Measurements from ENCODE around the gene SAMD14.

The SAMD14 gene

DNA sequence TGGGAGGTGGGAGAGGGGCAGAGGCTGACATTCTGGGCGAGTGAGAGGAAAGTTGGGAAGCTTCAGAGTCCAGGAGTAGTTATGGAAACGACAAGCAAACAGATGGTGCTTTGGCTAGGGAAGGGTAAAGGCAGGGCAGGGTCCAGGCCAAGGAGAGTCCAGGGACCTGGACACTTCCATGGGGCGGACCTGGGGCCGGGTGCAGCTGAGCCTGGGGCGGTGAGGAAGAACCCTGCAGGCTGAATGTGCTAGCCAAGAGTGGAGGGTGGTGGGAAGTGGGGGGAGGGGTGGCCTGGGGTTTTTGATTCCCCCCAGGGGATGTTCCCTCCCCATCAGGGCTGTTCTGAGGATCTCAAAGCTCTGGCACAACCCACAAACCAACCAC is 17.9 kb upstream of the SAMD14 start:
- no peak overlapping the region for H3K4me3 ChIP-seq (ENCODE audit: low read length)
- no CpG with 5 or more reads among the region's 5 CpGs for WGBS (ENCODE audit: insufficient coverage, insufficient read length)
- no peak overlapping the region for H3K27ac ChIP-seq (ENCODE audit: low read length)

DNA sequence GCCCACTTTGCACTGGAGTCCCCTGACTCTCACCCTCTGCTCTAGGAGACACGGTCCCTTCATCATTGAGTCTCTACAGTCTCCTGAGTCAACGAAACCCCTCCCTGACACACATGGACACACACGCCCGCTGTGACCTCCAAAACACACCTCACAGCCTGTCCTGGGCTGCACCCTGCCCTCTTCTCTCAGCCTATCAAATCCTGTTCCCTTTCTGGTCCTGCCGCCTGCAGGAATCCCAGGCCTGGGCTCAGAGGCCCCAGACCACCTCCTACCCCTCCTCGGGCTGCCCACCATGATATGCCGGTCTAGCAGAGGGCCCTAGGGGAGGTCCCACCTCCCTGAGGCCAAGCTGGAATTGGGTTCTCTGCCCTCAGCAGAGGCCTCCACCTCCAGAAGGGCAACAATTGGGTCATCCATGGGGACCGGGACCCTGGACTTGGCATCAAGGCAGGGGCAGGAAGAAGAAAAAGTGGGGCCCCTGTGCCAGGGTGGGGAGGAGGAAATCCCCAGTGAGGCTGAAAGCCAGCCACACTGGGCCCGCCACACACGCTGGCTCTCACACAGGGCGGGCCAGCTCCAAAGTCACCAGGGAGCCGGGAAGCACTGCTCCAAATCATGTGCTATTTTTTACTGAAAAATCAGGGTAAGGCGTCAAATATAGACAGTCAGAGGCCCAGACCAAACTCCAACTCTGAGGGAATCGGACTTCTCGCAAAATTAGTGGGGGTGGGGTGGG is 17.1 kb upstream of the SAMD14 start:
- Histone ChIP-seq H3K27me3 (ENCODE audit: control insufficient read depth, insufficient read depth, low read length) (peaks cover 2% of the 10 kb centered on the region; the same call in 1 of the 2 replicates), H3K27ac (ENCODE audit: low read length) (no peak overlapping the region), H3K4me1 (ENCODE audit: control insufficient read depth, insufficient read depth, low read length) (peaks cover 5% of the 10 kb centered on the region), H3K9me3 (ENCODE audit: control insufficient read depth, insufficient read depth, low read length) (no peaks in the 10 kb centered on the region), H3K36me3 (ENCODE audit: control insufficient read depth, insufficient read depth, low read length) (peaks cover 3% of the 10 kb centered on the region; the same call in 1 of the 2 replicates), H3K4me3 (ENCODE audit: low read length) (no peak overlapping the region)
- no peak for DNase-seq (ENCODE audit: low read depth, low spot score)
- no CpG with 5 or more reads among the region's 15 CpGs for WGBS (ENCODE audit: insufficient coverage, insufficient read length)

More for the DNA sequence above, 17.9 kb upstream of the SAMD14 start:
- Histone ChIP-seq H3K27me3 (ENCODE audit: control insufficient read depth, insufficient read depth, low read length) (peaks cover 2% of the 10 kb centered on the region; the same call in 1 of the 2 replicates), H3K4me1 (ENCODE audit: control insufficient read depth, insufficient read depth, low read length) (peaks cover 5% of the 10 kb centered on the region), H3K9me3 (ENCODE audit: control insufficient read depth, insufficient read depth, low read length) (no peaks in the 10 kb centered on the region), H3K36me3 (ENCODE audit: control insufficient read depth, insufficient read depth, low read length) (peaks cover 3% of the 10 kb centered on the region; the same call in 1 of the 2 replicates)
- DNase-seq (ENCODE audit: low read depth, low spot score), result no peak

DNA sequence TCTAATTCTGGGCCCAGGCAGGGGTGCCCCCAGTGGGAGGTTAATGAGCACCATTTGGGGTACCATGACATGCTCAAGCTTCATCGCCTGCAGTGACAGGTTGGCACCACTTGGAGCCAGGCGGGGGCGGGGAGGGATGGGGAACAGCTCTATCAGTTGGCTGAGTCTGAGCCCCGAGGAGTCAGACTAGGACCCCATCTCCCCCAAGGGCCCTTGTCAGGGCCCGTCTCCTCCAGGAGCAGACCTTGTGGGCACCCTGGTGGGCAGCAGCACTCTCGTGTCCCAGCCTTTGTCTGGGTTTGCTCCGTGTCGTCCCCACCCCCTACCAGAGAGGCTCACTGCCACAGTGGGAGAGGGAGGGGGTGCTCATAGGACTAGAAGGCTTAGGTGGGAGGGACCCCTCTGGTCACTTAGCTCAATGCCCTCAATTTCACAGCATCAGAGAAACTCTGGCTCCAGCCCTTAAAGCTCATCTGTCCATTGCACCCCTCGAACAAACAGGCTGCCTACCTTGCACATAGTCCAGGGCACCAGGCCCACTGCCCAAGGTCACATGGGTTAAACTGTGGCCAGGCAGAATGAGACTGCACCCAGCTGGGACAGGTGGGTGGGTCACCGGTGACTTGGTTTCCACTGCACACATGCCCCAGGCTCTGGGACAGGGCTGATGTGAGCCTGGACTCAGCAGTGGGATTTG is 16.4 kb upstream of the SAMD14 start:
- H3K4me3 ChIP-seq (ENCODE audit: low read length), result no peak overlapping the region
- H3K27me3 ChIP-seq (ENCODE audit: control insufficient read depth, insufficient read depth, low read length), result peaks cover 2% of the 10 kb centered on the region; the same call in 1 of the 2 replicates
- peaks cover 3% of the 10 kb centered on the region; the same call in 1 of the 2 replicates for H3K36me3 ChIP-seq (ENCODE audit: control insufficient read depth, insufficient read depth, low read length)
- DNase-seq (ENCODE audit: low read depth, low spot score), result no peak
- H3K4me1 ChIP-seq (ENCODE audit: control insufficient read depth, insufficient read depth, low read length), result peaks cover 5% of the 10 kb centered on the region
- H3K27ac ChIP-seq (ENCODE audit: low read length), result no peak overlapping the region
- H3K9me3 ChIP-seq (ENCODE audit: control insufficient read depth, insufficient read depth, low read length), result no peaks in the 10 kb centered on the region
- no CpG with 5 or more reads among the region's 10 CpGs for WGBS (ENCODE audit: insufficient coverage, insufficient read length)

DNA sequence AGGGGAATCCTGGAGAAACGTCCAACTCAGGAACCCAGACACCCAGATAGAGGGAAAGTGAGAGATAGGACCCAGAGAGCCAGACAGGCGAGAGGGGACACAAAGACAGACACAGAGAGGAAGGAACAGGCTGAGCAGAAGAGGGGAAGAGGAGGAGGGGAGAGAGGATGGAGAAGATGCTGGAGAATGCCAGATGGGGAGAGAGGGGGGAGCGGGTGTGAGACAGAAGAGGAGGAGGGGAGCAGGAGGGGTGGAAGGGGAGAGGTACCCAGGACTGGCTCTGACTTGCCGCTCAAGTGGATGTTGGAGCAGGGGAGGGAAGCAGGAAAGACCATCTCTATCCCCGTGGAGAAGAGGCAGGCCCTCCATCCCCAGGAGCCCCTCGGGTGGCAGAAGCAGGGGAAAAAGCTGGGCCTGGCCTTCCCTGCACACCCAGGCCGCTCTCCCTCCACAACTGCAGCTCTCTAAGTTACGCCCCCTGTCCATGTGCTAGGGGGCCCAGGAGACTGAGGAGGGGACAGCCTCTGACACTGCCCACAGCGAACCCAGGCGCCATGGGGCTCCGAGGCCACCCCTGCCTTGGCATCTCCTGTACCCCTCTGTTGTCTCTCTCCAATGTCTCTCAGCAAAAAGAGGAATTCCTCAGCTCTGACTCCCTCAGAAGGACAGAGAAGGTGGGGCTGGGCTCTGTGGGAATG is 15.7 kb upstream of the SAMD14 start:
- Histone ChIP-seq H3K9me3 (ENCODE audit: control insufficient read depth, insufficient read depth, low read length) (no peaks in the 10 kb centered on the region), H3K27me3 (ENCODE audit: control insufficient read depth, insufficient read depth, low read length) (peaks cover 2% of the 10 kb centered on the region; the same call in 1 of the 2 replicates), H3K36me3 (ENCODE audit: control insufficient read depth, insufficient read depth, low read length) (peaks cover 3% of the 10 kb centered on the region; the same call in 1 of the 2 replicates), H3K27ac (ENCODE audit: low read length) (no peak overlapping the region), H3K4me1 (ENCODE audit: control insufficient read depth, insufficient read depth, low read length) (peaks cover 5% of the 10 kb centered on the region), H3K4me3 (ENCODE audit: low read length) (no peak overlapping the region)
- no peak for DNase-seq (ENCODE audit: low read depth, low spot score)
- no CpG with 5 or more reads among the region's 11 CpGs for WGBS (ENCODE audit: insufficient coverage, insufficient read length)

DNA sequence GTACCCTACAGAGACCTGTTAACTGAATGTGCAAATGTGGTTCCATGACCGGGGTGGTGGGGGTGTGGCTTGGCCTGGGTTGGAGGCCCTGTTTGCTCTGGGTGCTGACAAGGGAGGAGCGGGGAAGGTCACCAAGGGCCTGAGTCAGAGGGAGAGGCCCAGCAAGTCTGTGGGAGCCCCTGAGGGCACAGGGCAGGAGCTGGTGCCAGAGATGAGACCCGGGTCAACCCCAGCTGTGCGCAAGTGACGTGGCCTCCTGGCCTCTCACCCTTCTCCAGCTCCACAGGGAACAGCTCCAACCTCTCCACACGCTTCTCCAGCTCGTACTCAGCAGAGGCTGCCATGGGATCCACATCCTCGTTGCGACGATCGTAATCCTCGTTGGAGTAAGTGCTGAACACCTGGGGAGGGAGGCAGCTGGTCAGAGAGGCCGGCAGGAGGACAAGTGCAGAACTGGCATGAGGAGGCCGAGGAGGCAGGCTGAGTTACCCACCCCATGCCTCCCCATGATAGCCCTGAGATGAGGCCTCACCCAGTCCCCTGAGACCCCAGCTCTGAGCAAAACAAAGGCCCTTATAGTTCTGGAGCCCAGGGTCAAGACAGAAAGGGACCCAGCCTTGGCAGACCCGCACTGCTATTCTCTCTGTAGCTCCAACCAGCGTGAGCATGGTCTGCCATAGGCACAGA is 15.0 kb upstream of the SAMD14 start:
- H3K9me3 ChIP-seq (ENCODE audit: control insufficient read depth, insufficient read depth, low read length), result no peaks in the 10 kb centered on the region
- no peak overlapping the region for H3K4me3 ChIP-seq (ENCODE audit: low read length)
- no peak for DNase-seq (ENCODE audit: low read depth, low spot score)
- peaks cover 2% of the 10 kb centered on the region; the same call in 1 of the 2 replicates for H3K27me3 ChIP-seq (ENCODE audit: control insufficient read depth, insufficient read depth, low read length)
- H3K27ac ChIP-seq (ENCODE audit: low read length), result no peak overlapping the region
- peaks cover 4% of the 10 kb centered on the region for H3K4me1 ChIP-seq (ENCODE audit: control insufficient read depth, insufficient read depth, low read length)
- WGBS (ENCODE audit: insufficient coverage, insufficient read length), result no CpG with 5 or more reads among the region's 16 CpGs
- peaks cover 3% of the 10 kb centered on the region; the same call in 1 of the 2 replicates for H3K36me3 ChIP-seq (ENCODE audit: control insufficient read depth, insufficient read depth, low read length)

DNA sequence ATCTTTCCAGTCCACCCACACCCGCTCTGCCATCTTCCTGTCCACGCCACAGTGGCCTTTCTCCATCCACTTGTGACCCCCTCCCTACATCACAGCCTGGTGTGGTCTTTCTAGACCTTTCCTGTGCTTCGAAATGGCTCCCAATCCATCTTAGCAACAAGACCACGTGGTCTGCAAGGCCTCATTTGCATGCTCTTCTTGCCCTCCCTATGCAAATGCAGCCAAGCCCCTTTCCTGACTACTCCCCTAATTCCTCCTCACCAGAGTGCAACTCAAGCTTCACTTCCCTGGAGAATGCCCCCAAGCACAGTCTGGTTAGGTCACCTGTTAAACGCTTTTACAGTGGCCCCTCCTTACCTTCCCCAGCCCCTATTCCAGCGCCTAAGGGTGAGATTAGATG is 14.4 kb upstream of the SAMD14 start:
- no peak for DNase-seq (ENCODE audit: low read depth, low spot score)
- Histone ChIP-seq H3K27ac (ENCODE audit: low read length) (no peak overlapping the region), H3K27me3 (ENCODE audit: control insufficient read depth, insufficient read depth, low read length) (no peaks in the 10 kb centered on the region; the same call in 1 of the 2 replicates), H3K4me3 (ENCODE audit: low read length) (no peak overlapping the region), H3K4me1 (ENCODE audit: control insufficient read depth, insufficient read depth, low read length) (peaks cover 3% of the 10 kb centered on the region), H3K9me3 (ENCODE audit: control insufficient read depth, insufficient read depth, low read length) (no peaks in the 10 kb centered on the region), H3K36me3 (ENCODE audit: control insufficient read depth, insufficient read depth, low read length) (peaks cover 3% of the 10 kb centered on the region; the same call in 1 of the 2 replicates)
- whole genome bisulfite sequencing (ENCODE audit: insufficient coverage, insufficient read length), result no CpG with 5 or more reads among the region's 6 CpGs

DNA sequence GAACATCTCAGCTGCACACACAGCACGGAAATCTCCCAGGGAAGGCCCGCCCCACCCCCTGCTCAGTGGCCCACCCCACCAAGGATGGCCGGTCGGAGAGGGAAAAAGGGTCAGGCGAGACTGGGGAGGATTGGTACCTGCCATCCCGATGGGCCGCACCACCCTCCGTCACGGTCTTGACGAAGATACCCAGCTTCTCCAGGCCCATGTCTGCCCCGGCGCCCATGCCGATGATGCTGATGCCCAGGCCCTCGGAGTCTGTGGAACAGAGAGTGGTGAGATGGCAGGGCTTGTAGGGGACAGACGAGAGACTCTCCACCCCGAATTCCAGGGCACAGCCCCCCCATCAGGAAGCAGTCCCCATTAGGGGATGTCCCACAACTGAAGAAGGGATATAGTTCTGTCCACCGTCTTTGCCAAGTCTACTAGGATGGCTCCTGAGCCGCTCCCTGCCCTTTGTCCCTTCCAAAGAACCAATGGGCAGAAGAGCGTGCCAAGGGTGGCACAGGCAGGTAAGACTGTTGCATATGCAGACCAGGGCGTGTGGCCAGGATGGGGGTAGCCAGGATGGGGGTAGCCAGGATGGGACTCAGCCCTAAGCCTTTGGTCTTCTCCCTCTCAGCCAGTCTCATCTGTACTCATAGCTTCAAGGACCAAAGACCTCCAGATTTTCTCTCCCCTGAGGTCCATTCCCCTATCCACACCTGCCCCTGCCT is 13.7 kb upstream of the SAMD14 start:
- Histone ChIP-seq H3K4me1 (ENCODE audit: control insufficient read depth, insufficient read depth, low read length) (peaks cover 3% of the 10 kb centered on the region), H3K36me3 (ENCODE audit: control insufficient read depth, insufficient read depth, low read length) (peaks cover 9% of the 10 kb centered on the region; the same call in 1 of the 2 replicates), H3K4me3 (ENCODE audit: low read length) (no peak overlapping the region), H3K9me3 (ENCODE audit: control insufficient read depth, insufficient read depth, low read length) (no peaks in the 10 kb centered on the region), H3K27ac (ENCODE audit: low read length) (no peak overlapping the region), H3K27me3 (ENCODE audit: control insufficient read depth, insufficient read depth, low read length) (no peaks in the 10 kb centered on the region)
- WGBS (ENCODE audit: insufficient coverage, insufficient read length), result no CpG with 5 or more reads among the region's 20 CpGs
- DNase-seq (ENCODE audit: low read depth, low spot score), result no peak

DNA sequence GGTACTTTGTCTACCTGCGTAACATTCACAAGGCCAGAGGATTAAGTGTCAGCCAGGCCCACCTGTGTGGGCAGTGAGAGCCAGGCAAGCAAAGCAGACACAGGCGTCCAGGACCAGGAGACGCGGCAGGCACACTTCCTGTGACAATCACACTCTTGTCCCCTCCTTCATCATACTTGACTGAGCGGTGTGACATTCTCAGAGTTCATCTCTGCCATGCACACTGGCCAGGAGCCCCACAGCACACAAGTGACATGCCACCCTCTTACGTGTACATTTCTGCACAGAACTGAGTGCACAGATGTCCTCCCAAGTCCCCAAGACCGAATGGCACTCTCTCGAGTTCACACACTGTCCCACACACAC is 11.8 kb upstream of the SAMD14 start:
- H3K36me3 ChIP-seq (ENCODE audit: control insufficient read depth, insufficient read depth, low read length), result peaks cover 12% of the 10 kb centered on the region; the same call in 1 of the 2 replicates
- H3K27me3 ChIP-seq (ENCODE audit: control insufficient read depth, insufficient read depth, low read length), result no peaks in the 10 kb centered on the region
- WGBS (ENCODE audit: insufficient coverage, insufficient read length), result no CpG with 5 or more reads among the region's 8 CpGs
- no peak for DNase-seq (ENCODE audit: low read depth, low spot score)
- H3K4me3 ChIP-seq (ENCODE audit: low read length), result no peak overlapping the region
- H3K9me3 ChIP-seq (ENCODE audit: control insufficient read depth, insufficient read depth, low read length), result no peaks in the 10 kb centered on the region
- no peak overlapping the region for H3K27ac ChIP-seq (ENCODE audit: low read length)
- no peaks in the 10 kb centered on the region for H3K4me1 ChIP-seq (ENCODE audit: control insufficient read depth, insufficient read depth, low read length)

DNA sequence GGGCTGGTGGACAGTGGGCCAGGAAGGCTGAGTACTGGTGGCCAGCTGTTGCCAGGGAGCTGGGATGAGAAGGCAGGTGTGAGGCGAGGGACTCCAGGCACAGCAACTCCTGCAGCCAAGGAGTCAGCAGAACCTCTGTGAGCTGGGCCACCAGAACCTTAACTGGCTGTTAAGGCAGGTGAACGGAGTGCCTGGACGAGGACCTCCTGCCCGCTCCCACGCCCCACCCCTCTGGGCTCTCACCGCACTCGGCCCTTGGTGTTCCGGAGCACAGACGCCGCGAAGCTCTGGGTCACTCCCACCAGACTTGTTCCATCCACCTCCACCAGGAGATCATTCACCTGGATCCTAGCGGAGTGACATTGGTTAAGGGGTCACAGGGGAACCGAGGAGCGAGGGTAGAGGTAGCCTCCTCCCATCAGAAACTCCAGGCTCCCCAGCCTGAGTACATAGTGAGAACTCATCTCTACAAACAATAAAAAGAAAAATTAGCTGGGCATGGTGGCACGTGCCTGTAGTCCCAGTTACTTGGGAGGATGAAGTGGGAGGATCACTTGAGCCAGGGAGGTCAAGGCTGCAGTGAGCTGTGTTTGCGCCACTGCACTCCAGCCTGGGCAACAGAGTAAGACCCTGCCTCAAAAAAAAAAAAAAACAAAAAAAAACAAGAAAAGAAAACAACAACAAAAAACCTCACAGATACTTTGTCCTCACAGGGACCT is 11.2 kb upstream of the SAMD14 start:
- peaks cover 12% of the 10 kb centered on the region; the same call in 1 of the 2 replicates for H3K36me3 ChIP-seq (ENCODE audit: control insufficient read depth, insufficient read depth, low read length)
- no CpG with 5 or more reads among the region's 16 CpGs for WGBS (ENCODE audit: insufficient coverage, insufficient read length)
- no peaks in the 10 kb centered on the region for H3K27me3 ChIP-seq (ENCODE audit: control insufficient read depth, insufficient read depth, low read length)
- H3K27ac ChIP-seq (ENCODE audit: low read length), result no peak overlapping the region
- H3K4me3 ChIP-seq (ENCODE audit: low read length), result no peak overlapping the region
- H3K4me1 ChIP-seq (ENCODE audit: control insufficient read depth, insufficient read depth, low read length), result no peaks in the 10 kb centered on the region
- no peak for DNase-seq (ENCODE audit: low read depth, low spot score)
- H3K9me3 ChIP-seq (ENCODE audit: control insufficient read depth, insufficient read depth, low read length), result no peaks in the 10 kb centered on the region
